ENCODE results near the gene LMF2. TPM values are rescaled to one million over a fixed set of nuclear protein-coding genes. Genes with fewer than 3 reads are reported as not detected.
A peak's percentile ranks its signal among the peaks of the same experiment; 100 is the strongest.

Gene LMF2
- polyA plus RNA-seq, 1 of the 3 experiments (the other 2 are of a cell fraction) = 34.3 TPM

DNA sequence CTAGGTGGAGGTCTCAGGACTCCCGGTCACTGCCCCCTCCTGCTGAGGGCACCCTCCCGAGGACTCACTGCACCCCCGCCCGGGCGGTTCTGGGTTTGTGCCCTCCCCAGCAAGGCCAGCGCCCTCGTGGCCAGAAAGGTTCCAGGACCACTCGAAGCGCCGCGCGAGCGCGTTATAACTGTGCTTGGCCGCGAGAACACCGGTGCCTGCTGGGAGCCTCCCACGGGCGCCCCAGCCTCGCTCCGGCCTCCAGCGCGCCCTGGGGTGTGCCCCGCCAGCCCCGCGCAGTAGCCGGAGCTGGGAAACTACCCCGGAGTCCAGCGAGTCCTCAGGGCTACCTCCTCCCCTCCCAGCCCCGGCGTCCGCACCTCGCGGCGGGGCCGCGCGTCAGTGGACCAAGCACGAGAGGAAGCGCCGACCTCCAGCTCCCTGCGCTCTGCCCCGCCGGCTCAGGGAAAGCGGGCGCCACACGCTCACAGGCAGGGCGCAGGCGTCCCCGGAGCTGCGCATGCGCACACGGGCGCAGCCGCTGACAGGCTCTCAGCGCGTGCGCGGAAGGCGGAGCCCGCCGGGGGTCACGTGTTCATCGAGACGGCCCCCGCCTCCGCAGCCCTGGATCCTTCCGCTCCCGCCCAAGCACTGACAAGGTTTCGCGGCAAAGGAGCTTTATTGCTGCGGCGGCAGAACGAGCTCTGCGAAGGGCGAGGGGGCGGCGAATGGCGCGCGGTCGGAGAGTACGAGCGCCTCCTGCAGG lies 17.8 kb upstream of the LMF2 start, which contains the start of gene SCO2 (continued):
- TF ChIP-seq, protein P1, sequence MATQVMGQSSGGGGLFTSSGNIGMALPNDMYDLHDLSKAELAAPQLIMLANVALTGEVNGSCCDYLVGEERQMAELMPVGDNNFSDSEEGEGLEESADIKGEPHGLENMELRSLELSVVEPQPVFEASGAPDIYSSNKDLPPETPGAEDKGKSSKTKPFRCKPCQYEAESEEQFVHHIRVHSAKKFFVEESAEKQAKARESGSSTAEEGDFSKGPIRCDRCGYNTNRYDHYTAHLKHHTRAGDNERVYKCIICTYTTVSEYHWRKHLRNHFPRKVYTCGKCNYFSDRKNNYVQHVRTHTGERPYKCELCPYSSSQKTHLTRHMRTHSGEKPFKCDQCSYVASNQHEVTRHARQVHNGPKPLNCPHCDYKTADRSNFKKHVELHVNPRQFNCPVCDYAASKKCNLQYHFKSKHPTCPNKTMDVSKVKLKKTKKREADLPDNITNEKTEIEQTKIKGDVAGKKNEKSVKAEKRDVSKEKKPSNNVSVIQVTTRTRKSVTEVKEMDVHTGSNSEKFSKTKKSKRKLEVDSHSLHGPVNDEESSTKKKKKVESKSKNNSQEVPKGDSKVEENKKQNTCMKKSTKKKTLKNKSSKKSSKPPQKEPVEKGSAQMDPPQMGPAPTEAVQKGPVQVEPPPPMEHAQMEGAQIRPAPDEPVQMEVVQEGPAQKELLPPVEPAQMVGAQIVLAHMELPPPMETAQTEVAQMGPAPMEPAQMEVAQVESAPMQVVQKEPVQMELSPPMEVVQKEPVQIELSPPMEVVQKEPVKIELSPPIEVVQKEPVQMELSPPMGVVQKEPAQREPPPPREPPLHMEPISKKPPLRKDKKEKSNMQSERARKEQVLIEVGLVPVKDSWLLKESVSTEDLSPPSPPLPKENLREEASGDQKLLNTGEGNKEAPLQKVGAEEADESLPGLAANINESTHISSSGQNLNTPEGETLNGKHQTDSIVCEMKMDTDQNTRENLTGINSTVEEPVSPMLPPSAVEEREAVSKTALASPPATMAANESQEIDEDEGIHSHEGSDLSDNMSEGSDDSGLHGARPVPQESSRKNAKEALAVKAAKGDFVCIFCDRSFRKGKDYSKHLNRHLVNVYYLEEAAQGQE (IDR thresholded peaks at IDR 0.05; ENCODE audit: low read depth, low read length) = no peak
- TF ChIP-seq FOXJ3 (CRISPR knock-in tag; IDR thresholded peaks at IDR 0.05) = no peak
- peak; percentile 90 for TF ChIP-seq POLR2AphosphoS5 (IDR thresholded peaks at IDR 0.05; ENCODE audit: low read depth, low read length)
- TF ChIP-seq NFIC (IDR thresholded peaks at IDR 0.05; ENCODE audit: borderline replicate concordance) = no peak
- TF ChIP-seq, protein P2, sequence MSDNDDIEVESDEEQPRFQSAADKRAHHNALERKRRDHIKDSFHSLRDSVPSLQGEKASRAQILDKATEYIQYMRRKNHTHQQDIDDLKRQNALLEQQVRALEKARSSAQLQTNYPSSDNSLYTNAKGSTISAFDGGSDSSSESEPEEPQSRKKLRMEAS (IDR thresholded peaks at IDR 0.05; ENCODE audit: low read depth) = peak; percentile 80
- TF ChIP-seq, protein P3, sequence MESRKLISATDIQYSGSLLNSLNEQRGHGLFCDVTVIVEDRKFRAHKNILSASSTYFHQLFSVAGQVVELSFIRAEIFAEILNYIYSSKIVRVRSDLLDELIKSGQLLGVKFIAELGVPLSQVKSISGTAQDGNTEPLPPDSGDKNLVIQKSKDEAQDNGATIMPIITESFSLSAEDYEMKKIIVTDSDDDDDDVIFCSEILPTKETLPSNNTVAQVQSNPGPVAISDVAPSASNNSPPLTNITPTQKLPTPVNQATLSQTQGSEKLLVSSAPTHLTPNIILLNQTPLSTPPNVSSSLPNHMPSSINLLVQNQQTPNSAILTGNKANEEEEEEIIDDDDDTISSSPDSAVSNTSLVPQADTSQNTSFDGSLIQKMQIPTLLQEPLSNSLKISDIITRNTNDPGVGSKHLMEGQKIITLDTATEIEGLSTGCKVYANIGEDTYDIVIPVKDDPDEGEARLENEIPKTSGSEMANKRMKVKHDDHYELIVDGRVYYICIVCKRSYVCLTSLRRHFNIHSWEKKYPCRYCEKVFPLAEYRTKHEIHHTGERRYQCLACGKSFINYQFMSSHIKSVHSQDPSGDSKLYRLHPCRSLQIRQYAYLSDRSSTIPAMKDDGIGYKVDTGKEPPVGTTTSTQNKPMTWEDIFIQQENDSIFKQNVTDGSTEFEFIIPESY (IDR thresholded peaks at IDR 0.05; ENCODE audit: borderline replicate concordance, low read depth) = peak; percentile 83
- TF ChIP-seq TEAD4 (IDR thresholded peaks at IDR 0.05; ENCODE audit: borderline replicate concordance, insufficient read depth) = 0 out of 2 replicates have a peak, but pooled peaks have one; percentile 5
- TF ChIP-seq YY1 (IDR thresholded peaks at IDR 0.05; ENCODE audit: low read depth) = no peak; the same call in 1 of the 2 replicates
- no peak for TF ChIP-seq EZH2phosphoT487 (IDR thresholded peaks at IDR 0.05; ENCODE audit: borderline replicate concordance, low read depth)
- TF ChIP-seq, protein P4, sequence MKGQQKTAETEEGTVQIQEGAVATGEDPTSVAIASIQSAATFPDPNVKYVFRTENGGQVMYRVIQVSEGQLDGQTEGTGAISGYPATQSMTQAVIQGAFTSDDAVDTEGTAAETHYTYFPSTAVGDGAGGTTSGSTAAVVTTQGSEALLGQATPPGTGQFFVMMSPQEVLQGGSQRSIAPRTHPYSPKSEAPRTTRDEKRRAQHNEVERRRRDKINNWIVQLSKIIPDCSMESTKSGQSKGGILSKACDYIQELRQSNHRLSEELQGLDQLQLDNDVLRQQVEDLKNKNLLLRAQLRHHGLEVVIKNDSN (IDR thresholded peaks at IDR 0.05; ENCODE audit: borderline replicate concordance, low read depth) = peak; percentile 96
- TF ChIP-seq RAD21 (IDR thresholded peaks at IDR 0.05; ENCODE audit: low read length) = peak; percentile 36; the same call in 1 of the 2 replicates
- peak; percentile 61 for TF ChIP-seq TAF1 (IDR thresholded peaks at IDR 0.05; ENCODE audit: borderline replicate concordance, low read depth, low read length)
- no peak for TF ChIP-seq EP300 (IDR thresholded peaks at IDR 0.05; ENCODE audit: borderline replicate concordance in 1 of 2, low read depth in 1 of 2, low read length in 1 of 2)
- peak; percentile 71 for TF ChIP-seq CHD2 (IDR thresholded peaks at IDR 0.05; ENCODE audit: low read length, partially characterized antibody)
- TF ChIP-seq MEF2A (IDR thresholded peaks at IDR 0.05; ENCODE audit: borderline replicate concordance, low read depth) = no peak
- TF ChIP-seq FOSL2 (IDR thresholded peaks at IDR 0.05; ENCODE audit: borderline replicate concordance, low read depth) = no peak
